Measurements from ENCODE around the gene FOLR1.

- TF ChIP-seq, protein P1, sequence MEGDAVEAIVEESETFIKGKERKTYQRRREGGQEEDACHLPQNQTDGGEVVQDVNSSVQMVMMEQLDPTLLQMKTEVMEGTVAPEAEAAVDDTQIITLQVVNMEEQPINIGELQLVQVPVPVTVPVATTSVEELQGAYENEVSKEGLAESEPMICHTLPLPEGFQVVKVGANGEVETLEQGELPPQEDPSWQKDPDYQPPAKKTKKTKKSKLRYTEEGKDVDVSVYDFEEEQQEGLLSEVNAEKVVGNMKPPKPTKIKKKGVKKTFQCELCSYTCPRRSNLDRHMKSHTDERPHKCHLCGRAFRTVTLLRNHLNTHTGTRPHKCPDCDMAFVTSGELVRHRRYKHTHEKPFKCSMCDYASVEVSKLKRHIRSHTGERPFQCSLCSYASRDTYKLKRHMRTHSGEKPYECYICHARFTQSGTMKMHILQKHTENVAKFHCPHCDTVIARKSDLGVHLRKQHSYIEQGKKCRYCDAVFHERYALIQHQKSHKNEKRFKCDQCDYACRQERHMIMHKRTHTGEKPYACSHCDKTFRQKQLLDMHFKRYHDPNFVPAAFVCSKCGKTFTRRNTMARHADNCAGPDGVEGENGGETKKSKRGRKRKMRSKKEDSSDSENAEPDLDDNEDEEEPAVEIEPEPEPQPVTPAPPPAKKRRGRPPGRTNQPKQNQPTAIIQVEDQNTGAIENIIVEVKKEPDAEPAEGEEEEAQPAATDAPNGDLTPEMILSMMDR (conservative IDR thresholded peaks at IDR 0.05; ENCODE audit: low read length), result no peak
- no peak for TF ChIP-seq EZH2phosphoT487 (IDR thresholded peaks at IDR 0.05; ENCODE audit: borderline replicate concordance)
Observed at GRCh38 chr11:72228229-72228843, 36.4 kb downstream of the FOLR1 start.
